GM12878 (cell line): ENCODE measurements around the gene ARHGAP9. TPM values are rescaled to one million over a fixed set of nuclear protein-coding genes. Genes with fewer than 3 reads are reported as not detected.

Source experiments
- ATAC-seq: fragments of 200-7000 bp; cut with Tn5 transposase; 3 replicates; pipeline ENCODE4 v1.9.1; 2020; ENCODE audit warnings: mild to moderate bottlenecking, moderate library complexity
- BruUV-seq: library from RNA; stranded (reverse); fragments of 400-500 nt; replicated peaks from 2 replicates; lab custom pipeline; 2021; lab: Mats Ljungman, UMichigan
- CTCF ChIA-PET: fragments of 300-600 bp; sonication (Branson Sonifier 250); formaldehyde crosslinking; extraction: SDS; loops from one replicate; lab custom pipeline; 2021; ENCODE audit warnings: inconsistent platforms; lab: Yijun Ruan, JAX
- POLR2A ChIA-PET: fragments of 350-600 bp; formaldehyde crosslinking; extraction: SDS; loops from one replicate; lab custom pipeline; 2021; ENCODE audit warnings: inconsistent platforms; lab: Charles Lee
- RAD21 ChIA-PET: fragments of 300-600 bp; sonication (Branson Sonifier 250); formaldehyde crosslinking; loops from one replicate; lab custom pipeline; 2023; ENCODE audit warnings: antibody characterized with exemption; ENCODE audit not compliant: unreplicated experiment; lab: Charles Lee
- SMC1A ChIA-PET: fragments of 300-600 bp; sonication (Branson Sonifier 250); formaldehyde crosslinking; loops from one replicate; lab custom pipeline; 2023; ENCODE audit not compliant: unreplicated experiment, uncharacterized antibody; lab: Charles Lee
- DNase-seq: peaks from one replicate; pipeline ENCODE4 v3.0.0-alpha.2; 2011; ENCODE audit warnings: low read depth, low spot score
- FAIRE-seq: peaks from 3 replicates; lab custom pipeline; 2011; peaks lifted over from hg19 to GRCh38; lab: Jason Lieb, UNC
- H2AFZ ChIP-seq: 2 replicates; pipeline ENCODE4 v1.6.0; 2011; ENCODE audit warnings: low read depth, low read length, control low read depth; ENCODE audit not compliant: control insufficient read depth
- H3K27ac ChIP-seq: 2 replicates; pipeline ENCODE4 v1.5.1; 2011; ENCODE audit warnings: control low read depth; ENCODE audit not compliant: control insufficient read depth, insufficient read depth
- H3K27me3 ChIP-seq, 2 experiments: replicated peaks in 1 of 2; 2 replicates each; pipeline versions ENCODE4 v1.6.0 to v1.6.1; 2011; ENCODE audit warnings: low read length in 1 of 2; ENCODE audit not compliant: control insufficient read depth in 2 of 2, insufficient read depth in 2 of 2
- H3K36me3 ChIP-seq, 2 experiments: 2 replicates each; pipeline ENCODE4 v1.5.1; 2011; ENCODE audit warnings: low read length in 1 of 2; ENCODE audit not compliant: control insufficient read depth in 2 of 2, insufficient read depth in 2 of 2
- H3K4me1 ChIP-seq: 2 replicates; pipeline ENCODE4 v1.6.1; 2011; ENCODE audit warnings: mild to moderate bottlenecking, low read length, moderate library complexity, mixed read lengths; ENCODE audit not compliant: control insufficient read depth, insufficient read depth
- H3K4me2 ChIP-seq: 2 replicates; pipeline ENCODE4 v1.6.0; 2011; ENCODE audit warnings: control low read depth; ENCODE audit not compliant: control insufficient read depth, insufficient read depth
- H3K4me3 ChIP-seq: fragments of 200-600 bp; sonication (generic); 2 replicates; pipeline ENCODE4 v1.5.1; 2016
- H3K79me2 ChIP-seq: 2 replicates; pipeline ENCODE4 v1.6.0; 2011; ENCODE audit warnings: low read length; ENCODE audit not compliant: control insufficient read depth, insufficient read depth
- H3K9ac ChIP-seq: 2 replicates; pipeline ENCODE4 v1.8.0; 2011; ENCODE audit warnings: low read length, control low read depth, mixed read lengths; ENCODE audit not compliant: control insufficient read depth, insufficient read depth
- H3K9me3 ChIP-seq: replicated peaks from 3 replicates; pipeline ENCODE4 v1.5.1; 2011; ENCODE audit warnings: mild to moderate bottlenecking, low read length; ENCODE audit not compliant: control insufficient read depth, insufficient read depth
- H4K20me1 ChIP-seq: 2 replicates; pipeline ENCODE4 v1.6.0; 2011; ENCODE audit not compliant: control insufficient read depth, insufficient read depth
- BACH1 ChIP-seq: fragments of 450-650 bp; IDR thresholded peaks from 2 replicates; pipeline ENCODE4 v1.6.1; 2017; ENCODE audit warnings: mild to moderate bottlenecking, borderline replicate concordance
- DPF2 ChIP-seq: fragments of 450-650 bp; IDR thresholded peaks from 2 replicates; pipeline ENCODE4 v1.6.1; 2017; ENCODE audit warnings: mild to moderate bottlenecking
- KAT2A ChIP-seq: conservative IDR thresholded peaks from 2 replicates; pipeline ENCODE4 v1.6.1; 2011; ENCODE audit warnings: low read depth, low read length; ENCODE audit not compliant: control insufficient read depth
- MYC ChIP-seq: IDR thresholded peaks from 2 replicates; pipeline ENCODE4 v1.6.1; 2011; ENCODE audit warnings: mild to moderate bottlenecking, low read length, moderate library complexity, inconsistent platforms; ENCODE audit not compliant: insufficient read depth, insufficient replicate concordance, insufficient read length, severe bottlenecking
- POLR2A ChIP-seq: IDR thresholded peaks from 2 replicates; pipeline ENCODE4 v1.6.1; 2011; ENCODE audit warnings: low read depth, mild to moderate bottlenecking, low read length
- SRF ChIP-seq, 2 experiments: IDR thresholded peaks; 2 replicates each; pipeline ENCODE4 v1.6.1; 2011; ENCODE audit warnings: low read depth in 2 of 2, low read length in 2 of 2, mild to moderate bottlenecking in 1 of 2, moderate library complexity in 1 of 2
- WGBS: methylation state at CpG from one replicate; pipeline ENCODE4 v1.1.6; 2016; ENCODE audit warnings: low lambda C conversion rate; ENCODE audit not compliant: insufficient replicate concordance, insufficient coverage; ENCODE audit errors: missing lambda C conversion rate; 5-methylcytosine and 5-hydroxymethylcytosine counted together
- in situ Hi-C: fragments of 300-500 bp; cut with MboI; formaldehyde crosslinking; loops from 9 replicates; pipeline ENCODE4 v1.14.3; 2018; ENCODE audit warnings: mixed read lengths
- intact Hi-C: fragments of 100-400 bp; cut with micrococcal nuclease; formaldehyde crosslinking; loops from one replicate; pipeline ENCODE4 v1.14.2; 2022; ENCODE audit not compliant: unreplicated experiment
- polyA plus RNA-seq, 11 experiments: library from polyadenylated mRNA; depleted of rRNA in 4 of 11; unstranded in 6 of 11; stranded (reverse) in 5 of 11; fragments of >200 nt; fragmentation: Nextera tagmentation in 4 of 11; fragmentation: Illumina TruSeq in 1 of 11; extraction: Ambion mirVana in 4 of 11; extraction: Trizol in 1 of 11; gene quantifications; 1 replicate in 1 of 11; 2 replicates in 10 of 11; pipeline versions ENCODE4 v1.2.1 to v1.2.3, GENCODE V29; 2011 to 2016; ENCODE audit warnings: inconsistent platforms in 2 of 11, missing spikeins in 2 of 11, low read depth in 1 of 11
- total RNA-seq, 4 experiments: library from RNA; depleted of rRNA in 3 of 4; stranded (reverse); fragments of >200 nt in 3 of 4; fragmentation: Illumina TruSeq in 1 of 4; extraction: Trizol in 1 of 4; gene quantifications; 2 replicates each; pipeline versions ENCODE4 v1.2.1 to v1.2.3, GENCODE V29; 2013 to 2021
- TF ChIP-seq, protein P1 (sequence below): fragments of 450-650 bp; IDR thresholded peaks from 2 replicates; pipeline ENCODE4 v1.6.1; 2016; ENCODE audit warnings: mild to moderate bottlenecking, moderate library complexity, borderline replicate concordance

ARHGAP9 gene
- total and polyA plus RNA-seq, 10 of the 15 experiments (the other 5 are each of a cell fraction or from before 2014, with no cell fraction given), result 19.5 to 102 (median 76.8) TPM

DNA sequence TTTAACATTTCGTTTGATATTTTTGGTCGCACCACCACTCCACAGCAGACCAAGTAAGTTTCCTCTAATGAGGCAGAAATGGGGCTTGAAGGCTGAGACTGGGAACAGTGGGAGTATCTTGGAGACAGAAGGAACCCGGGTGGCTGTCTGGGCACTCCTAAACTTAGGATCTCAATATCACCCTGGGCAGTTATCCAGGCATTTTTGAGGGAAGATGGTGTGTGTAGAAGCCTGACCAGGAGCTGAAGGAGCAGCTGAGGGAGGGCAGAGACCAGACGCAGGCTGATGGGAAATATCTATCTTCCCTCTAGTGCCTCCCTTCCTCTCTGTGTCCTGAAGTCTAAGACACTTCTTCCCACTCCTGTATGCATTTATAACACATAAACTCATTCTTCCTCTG is 18.9 kb upstream of the ARHGAP9 start (continued):
- TF ChIP-seq, protein P1, sequence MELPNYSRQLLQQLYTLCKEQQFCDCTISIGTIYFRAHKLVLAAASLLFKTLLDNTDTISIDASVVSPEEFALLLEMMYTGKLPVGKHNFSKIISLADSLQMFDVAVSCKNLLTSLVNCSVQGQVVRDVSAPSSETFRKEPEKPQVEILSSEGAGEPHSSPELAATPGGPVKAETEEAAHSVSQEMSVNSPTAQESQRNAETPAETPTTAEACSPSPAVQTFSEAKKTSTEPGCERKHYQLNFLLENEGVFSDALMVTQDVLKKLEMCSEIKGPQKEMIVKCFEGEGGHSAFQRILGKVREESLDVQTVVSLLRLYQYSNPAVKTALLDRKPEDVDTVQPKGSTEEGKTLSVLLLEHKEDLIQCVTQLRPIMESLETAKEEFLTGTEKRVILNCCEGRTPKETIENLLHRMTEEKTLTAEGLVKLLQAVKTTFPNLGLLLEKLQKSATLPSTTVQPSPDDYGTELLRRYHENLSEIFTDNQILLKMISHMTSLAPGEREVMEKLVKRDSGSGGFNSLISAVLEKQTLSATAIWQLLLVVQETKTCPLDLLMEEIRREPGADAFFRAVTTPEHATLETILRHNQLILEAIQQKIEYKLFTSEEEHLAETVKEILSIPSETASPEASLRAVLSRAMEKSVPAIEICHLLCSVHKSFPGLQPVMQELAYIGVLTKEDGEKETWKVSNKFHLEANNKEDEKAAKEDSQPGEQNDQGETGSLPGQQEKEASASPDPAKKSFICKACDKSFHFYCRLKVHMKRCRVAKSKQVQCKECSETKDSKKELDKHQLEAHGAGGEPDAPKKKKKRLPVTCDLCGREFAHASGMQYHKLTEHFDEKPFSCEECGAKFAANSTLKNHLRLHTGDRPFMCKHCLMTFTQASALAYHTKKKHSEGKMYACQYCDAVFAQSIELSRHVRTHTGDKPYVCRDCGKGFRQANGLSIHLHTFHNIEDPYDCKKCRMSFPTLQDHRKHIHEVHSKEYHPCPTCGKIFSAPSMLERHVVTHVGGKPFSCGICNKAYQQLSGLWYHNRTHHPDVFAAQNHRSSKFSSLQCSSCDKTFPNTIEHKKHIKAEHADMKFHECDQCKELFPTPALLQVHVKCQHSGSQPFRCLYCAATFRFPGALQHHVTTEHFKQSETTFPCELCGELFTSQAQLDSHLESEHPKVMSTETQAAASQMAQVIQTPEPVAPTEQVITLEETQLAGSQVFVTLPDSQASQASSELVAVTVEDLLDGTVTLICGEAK, result no peak

DNA sequence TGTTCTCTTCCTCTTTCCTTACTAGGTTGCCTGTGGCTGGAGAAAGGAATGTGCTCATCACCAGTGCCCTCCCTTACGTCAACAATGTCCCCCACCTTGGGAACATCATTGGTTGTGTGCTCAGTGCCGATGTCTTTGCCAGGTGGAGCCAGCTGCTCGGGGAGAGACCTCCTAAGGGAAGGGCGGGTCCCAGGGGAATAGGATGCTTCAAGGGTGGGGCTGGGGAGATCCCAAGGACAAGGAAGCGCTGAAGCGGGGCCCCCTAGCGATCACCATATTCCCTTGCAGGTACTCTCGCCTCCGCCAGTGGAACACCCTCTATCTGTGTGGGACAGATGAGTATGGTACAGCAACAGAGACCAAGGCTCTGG is 18.5 kb upstream of the ARHGAP9 start:
- TF ChIP-seq BACH1, result no peak
- TF ChIP-seq DPF2, result no peak
- no peak for TF ChIP-seq MYC
- no peak for TF ChIP-seq KAT2A
- no peak for TF ChIP-seq SRF (IDR thresholded peaks at IDR 0.05; ENCODE audit: low read depth in 2 of 2, low read length in 2 of 2)
- 0 out of 2 replicates have a peak, but pooled peaks have one; percentile 43 for TF ChIP-seq POLR2A
- TF ChIP-seq, all 136 proteins: peak for 1
- ChIA-PET RAD21 (no interaction called here), CTCF (no interaction called here), POLR2A (interaction anchor here (1.7 kb wide), 1 partner anchor 26 kb away, joined by 4 read pairs; no protein-coding TSS in a partner anchor), SMC1A (no interaction called here)
- Histone ChIP-seq H3K27me3 (no peaks in the 10 kb centered on the region), H3K27ac (no peak overlapping the region), H4K20me1 (no peaks in the 10 kb centered on the region), H3K4me2 (no peak overlapping the region), H3K36me3 (peaks cover 8 to 17% of the 10 kb centered on the region in 2 experiments), H3K4me3 (no peak overlapping the region), H3K9ac (no peak overlapping the region), H3K9me3 (no peaks in the 10 kb centered on the region), H3K4me1 (no peaks in the 10 kb centered on the region), H2AFZ (no peak overlapping the region), H3K79me2 (no peaks in the 10 kb centered on the region)
- no peak for ATAC-seq
- no peak for FAIRE-seq
- in situ Hi-C loops, result no loop called here
- intact Hi-C loops, result no loop called here
- BruUV-seq, result no TSS peak
- 98% methylated on average over 9 of the region's 9 CpGs for WGBS
- DNase-seq, result no peak
